ENCODE results near the gene FBXO21. TPM values are rescaled to one million over a fixed set of nuclear protein-coding genes. Genes with fewer than 3 reads are reported as not detected.

FBXO21 gene
- total RNA-seq, 1 donor from 2014 or later, result 69.3 TPM

DNA sequence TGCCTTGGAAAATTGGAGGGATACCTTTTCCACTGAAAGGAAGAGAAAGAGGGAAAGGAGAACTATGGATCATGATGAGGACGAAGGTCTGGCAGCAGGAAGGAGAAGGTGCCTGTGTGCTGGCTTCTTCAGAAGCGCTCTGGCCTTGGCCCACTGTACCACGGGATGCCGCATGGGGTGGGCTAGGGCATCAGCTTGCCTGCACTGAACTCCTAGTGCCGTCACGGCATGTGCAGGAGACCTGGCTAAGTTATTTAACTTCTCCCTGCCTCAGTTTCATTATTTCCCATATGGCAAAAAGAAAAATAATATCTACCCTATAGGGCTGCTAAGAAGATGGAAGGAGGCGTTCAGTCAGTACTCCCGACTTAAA, 28.1 kb downstream of the FBXO21 start:
- no peaks in the 10 kb centered on the region for H3K4me1 ChIP-seq
- Mint-ChIP-seq H3K4me1 (peaks cover 14% of the 10 kb centered on the region), H3K36me3 (peaks cover 45% of the 10 kb centered on the region), H3K27ac (no peak overlapping the region), H3K27me3 (ENCODE audit: insufficient read depth, low read depth) (peaks cover 6% of the 10 kb centered on the region), H3K9me3 (no peaks in the 10 kb centered on the region), H3K4me3 (no peak overlapping the region)
- H3K9me3 ChIP-seq (ENCODE audit: low read depth), result no peaks in the 10 kb centered on the region
- H3K27ac ChIP-seq, result no peak overlapping the region
- no peak overlapping the region for H3K9ac ChIP-seq
- H4K20me1 ChIP-seq (ENCODE audit: low read depth), result peaks cover 10% of the 10 kb centered on the region
- peaks cover 7% of the 10 kb centered on the region for H3F3A ChIP-seq (ENCODE audit: low read depth)
- no peaks in the 10 kb centered on the region for H3K27me3 ChIP-seq
- H2AFZ ChIP-seq (replicated peaks), result no peak overlapping the region
- no peak for DNase-seq (ENCODE audit: low spot score)
- no peaks in the 10 kb centered on the region for H3K79me2 ChIP-seq (ENCODE audit: low read depth)
- H3K36me3 ChIP-seq, result peaks cover 14% of the 10 kb centered on the region
- H3K4me2 ChIP-seq, result no peak overlapping the region
- TF ChIP-seq, protein P1, sequence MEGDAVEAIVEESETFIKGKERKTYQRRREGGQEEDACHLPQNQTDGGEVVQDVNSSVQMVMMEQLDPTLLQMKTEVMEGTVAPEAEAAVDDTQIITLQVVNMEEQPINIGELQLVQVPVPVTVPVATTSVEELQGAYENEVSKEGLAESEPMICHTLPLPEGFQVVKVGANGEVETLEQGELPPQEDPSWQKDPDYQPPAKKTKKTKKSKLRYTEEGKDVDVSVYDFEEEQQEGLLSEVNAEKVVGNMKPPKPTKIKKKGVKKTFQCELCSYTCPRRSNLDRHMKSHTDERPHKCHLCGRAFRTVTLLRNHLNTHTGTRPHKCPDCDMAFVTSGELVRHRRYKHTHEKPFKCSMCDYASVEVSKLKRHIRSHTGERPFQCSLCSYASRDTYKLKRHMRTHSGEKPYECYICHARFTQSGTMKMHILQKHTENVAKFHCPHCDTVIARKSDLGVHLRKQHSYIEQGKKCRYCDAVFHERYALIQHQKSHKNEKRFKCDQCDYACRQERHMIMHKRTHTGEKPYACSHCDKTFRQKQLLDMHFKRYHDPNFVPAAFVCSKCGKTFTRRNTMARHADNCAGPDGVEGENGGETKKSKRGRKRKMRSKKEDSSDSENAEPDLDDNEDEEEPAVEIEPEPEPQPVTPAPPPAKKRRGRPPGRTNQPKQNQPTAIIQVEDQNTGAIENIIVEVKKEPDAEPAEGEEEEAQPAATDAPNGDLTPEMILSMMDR (IDR thresholded peaks at IDR 0.05), result no peak
- TF ChIP-seq EZH2 (IDR thresholded peaks at IDR 0.05) (no peak), EZH2phosphoT487 (IDR thresholded peaks at IDR 0.05) (no peak)
- no peak overlapping the region for H3K4me3 ChIP-seq

DNA sequence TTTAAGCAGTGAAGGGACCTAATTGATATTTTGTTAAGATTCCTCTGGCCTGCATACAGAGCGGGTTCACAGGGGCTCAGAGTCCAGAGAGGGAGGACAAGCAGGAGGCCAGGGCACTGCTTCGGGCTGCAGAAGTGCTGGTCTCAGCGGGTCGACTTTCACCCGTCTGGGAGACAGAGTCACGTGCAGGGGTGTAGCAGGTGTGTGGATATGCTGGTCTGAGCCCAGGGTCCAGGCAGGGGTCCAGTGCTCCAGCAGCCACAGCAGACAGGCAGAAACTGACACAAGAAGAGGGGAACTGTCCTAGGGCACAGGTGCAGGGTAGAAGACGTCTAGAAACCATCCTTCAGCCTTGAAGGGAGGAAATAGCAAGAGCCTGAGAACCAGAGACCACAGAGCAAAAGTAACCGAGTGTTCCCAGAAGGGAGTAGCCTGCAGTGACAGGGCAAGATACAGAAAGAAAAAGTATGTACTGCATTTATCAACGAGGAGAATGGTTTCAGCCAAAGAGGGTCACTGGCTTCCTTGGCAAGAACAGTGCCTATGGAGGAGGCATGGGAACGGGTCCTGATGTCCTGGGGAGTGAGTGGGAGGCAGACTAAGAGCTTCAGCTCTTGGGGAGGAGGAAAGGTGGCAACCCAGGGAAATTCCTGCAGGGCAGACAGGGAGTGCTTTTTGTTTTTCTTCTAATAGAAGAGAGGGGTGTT, 28.7 kb downstream of the FBXO21 start:
- Histone ChIP-seq H3K9me3 (ENCODE audit: low read depth) (no peaks in the 10 kb centered on the region), H3K27ac (no peak overlapping the region), H2AFZ (replicated peaks) (no peak overlapping the region), H3K4me3 (no peak overlapping the region), H3F3A (ENCODE audit: low read depth) (peaks cover 10% of the 10 kb centered on the region), H3K9ac (no peak overlapping the region), H4K20me1 (ENCODE audit: low read depth) (peaks cover 10% of the 10 kb centered on the region), H3K36me3 (peaks cover 17% of the 10 kb centered on the region), H3K79me2 (ENCODE audit: low read depth) (no peaks in the 10 kb centered on the region), H3K27me3 (no peaks in the 10 kb centered on the region), H3K4me2 (no peak overlapping the region), H3K4me1 (no peaks in the 10 kb centered on the region)
- no peak for DNase-seq (ENCODE audit: low spot score)
- Mint-ChIP-seq H3K9me3 (no peaks in the 10 kb centered on the region), H3K4me3 (no peak overlapping the region), H3K27me3 (ENCODE audit: insufficient read depth, low read depth) (peaks cover 7% of the 10 kb centered on the region), H3K4me1 (peaks cover 14% of the 10 kb centered on the region), H3K27ac (no peak overlapping the region), H3K36me3 (peaks cover 44% of the 10 kb centered on the region)
- TF ChIP-seq, protein P1 (IDR thresholded peaks at IDR 0.05), result no peak
- no peak for TF ChIP-seq EZH2 (IDR thresholded peaks at IDR 0.05)
- no peak for TF ChIP-seq EZH2phosphoT487 (IDR thresholded peaks at IDR 0.05)

DNA sequence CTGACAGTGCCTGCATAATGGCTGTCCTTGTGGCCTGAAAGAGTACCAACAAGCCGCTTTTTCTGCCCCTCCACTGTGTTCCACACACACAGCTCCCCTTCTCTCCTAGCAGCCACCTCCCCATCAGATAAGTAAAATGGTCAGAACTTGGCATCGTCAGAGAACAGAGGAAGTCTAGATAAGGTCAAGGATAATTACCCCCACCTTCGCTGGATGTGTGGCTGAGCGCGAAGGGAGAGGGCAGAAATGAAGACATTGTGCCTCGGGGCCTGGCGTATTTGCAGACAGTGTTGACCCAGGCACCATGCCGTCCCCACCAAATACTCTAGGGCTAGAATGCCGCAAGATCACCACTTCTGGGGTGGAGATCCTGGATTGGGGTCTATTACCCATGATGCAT, 30.6 kb downstream of the FBXO21 start:
- Mint-ChIP-seq H3K36me3 (peaks cover 41% of the 10 kb centered on the region), H3K4me1 (peaks cover 14% of the 10 kb centered on the region), H3K27me3 (ENCODE audit: insufficient read depth, low read depth) (peaks cover 7% of the 10 kb centered on the region), H3K4me3 (no peak overlapping the region), H3K9me3 (no peaks in the 10 kb centered on the region), H3K27ac (no peak overlapping the region)
- TF ChIP-seq EZH2phosphoT487 (IDR thresholded peaks at IDR 0.05), result no peak
- TF ChIP-seq, protein P1 (IDR thresholded peaks at IDR 0.05), result no peak
- no peak for TF ChIP-seq EZH2 (IDR thresholded peaks at IDR 0.05)
- no peaks in the 10 kb centered on the region for H3K79me2 ChIP-seq (ENCODE audit: low read depth)
- peaks cover 10% of the 10 kb centered on the region for H4K20me1 ChIP-seq (ENCODE audit: low read depth)
- no peaks in the 10 kb centered on the region for H3K27me3 ChIP-seq
- H3K36me3 ChIP-seq, result peaks cover 16% of the 10 kb centered on the region
- H3K9me3 ChIP-seq (ENCODE audit: low read depth), result no peaks in the 10 kb centered on the region
- H2AFZ ChIP-seq (replicated peaks), result no peak overlapping the region
- H3K9ac ChIP-seq, result no peak overlapping the region
- H3K4me1 ChIP-seq, result no peaks in the 10 kb centered on the region
- no peak overlapping the region for H3K27ac ChIP-seq
- no peak for DNase-seq (ENCODE audit: low spot score)
- H3K4me3 ChIP-seq, result no peak overlapping the region
- H3F3A ChIP-seq (ENCODE audit: low read depth), result peaks cover 20% of the 10 kb centered on the region
- H3K4me2 ChIP-seq, result no peak overlapping the region

All from neural progenitor cell (in vitro differentiated cells).